GM23338 (cell line): ENCODE results near the gene PDIA4. TPM values are rescaled to one million over a fixed set of nuclear protein-coding genes. Genes with fewer than 3 reads are reported as not detected.

ENCODE experiments used
- ATAC-seq: fragments of 200-7000 bp; cut with Tn5 transposase; 3 replicates; pipeline ENCODE4 v1.9.1; 2020
- DNase-seq: peaks from one replicate; pipeline ENCODE4 v3.0.0-alpha.2; 2015; ENCODE audit warnings: low spot score
- H2AFZ ChIP-seq: fragments of 200-600 bp; sonication (generic); 2 replicates; pipeline ENCODE4 v1.8.0; 2016; ENCODE audit warnings: antibody characterized with exemption, mild to moderate bottlenecking, moderate library complexity
- H3F3A ChIP-seq: fragments of 200-600 bp; sonication (generic); replicated peaks from 2 replicates; pipeline ENCODE4 v1.8.0; 2017; ENCODE audit warnings: antibody characterized with exemption, mixed run types, low read depth
- H3K27ac ChIP-seq: fragments of 200-600 bp; sonication (generic); 2 replicates; pipeline ENCODE4 v1.6.1; 2016; ENCODE audit warnings: low read depth
- H3K27me3 ChIP-seq: fragments of 200-600 bp; sonication (generic); 2 replicates; pipeline ENCODE4 v1.8.0; 2016; ENCODE audit warnings: mild to moderate bottlenecking, mixed run types, moderate library complexity; ENCODE audit not compliant: insufficient read depth
- H3K36me3 ChIP-seq: fragments of 200-600 bp; sonication (generic); 2 replicates; pipeline ENCODE4 v1.8.0; 2016; ENCODE audit warnings: mild to moderate bottlenecking; ENCODE audit not compliant: insufficient read depth
- H3K4me1 ChIP-seq: fragments of 200-600 bp; sonication (generic); 2 replicates; pipeline ENCODE4 v1.8.0; 2016; ENCODE audit warnings: mild to moderate bottlenecking, moderate library complexity; ENCODE audit not compliant: insufficient read depth
- H3K4me2 ChIP-seq: fragments of 200-600 bp; sonication (generic); 2 replicates; pipeline ENCODE4 v1.7.1; 2017; ENCODE audit warnings: mixed run types
- H3K4me3 ChIP-seq: fragments of 200-600 bp; sonication (generic); 2 replicates; pipeline ENCODE4 v1.6.1; 2016; ENCODE audit warnings: mixed run types
- H3K79me2 ChIP-seq: fragments of 200-600 bp; sonication (generic); replicated peaks from 2 replicates; pipeline ENCODE4 v1.8.0; 2017; ENCODE audit warnings: mild to moderate bottlenecking; ENCODE audit not compliant: insufficient read depth
- H3K9me2 ChIP-seq: fragments of 200-600 bp; sonication (generic); 2 replicates; pipeline ENCODE4 v1.8.0; 2017; ENCODE audit not compliant: insufficient read depth
- H4K20me1 ChIP-seq: fragments of 200-600 bp; sonication (generic); replicated peaks from 2 replicates; pipeline ENCODE4 v1.8.0; 2017; ENCODE audit warnings: mild to moderate bottlenecking; ENCODE audit not compliant: insufficient read depth
- H3K27ac Mint-ChIP-seq: 2 replicates; pipeline ENCODE4 v1.8.0; 2020; ENCODE audit warnings: inconsistent platforms, mild to moderate bottlenecking, moderate library complexity, mixed read lengths
- H3K27me3 Mint-ChIP-seq: 3 replicates; pipeline ENCODE4 v1.8.0; 2022; ENCODE audit warnings: low read depth, mild to moderate bottlenecking, moderate library complexity, mixed read lengths, inconsistent platforms; ENCODE audit not compliant: insufficient read depth, poor library complexity
- H3K36me3 Mint-ChIP-seq: 3 replicates; pipeline ENCODE4 v1.8.0; 2021; ENCODE audit warnings: low read depth, mild to moderate bottlenecking, inconsistent platforms, moderate library complexity, mixed read lengths
- H3K4me1 Mint-ChIP-seq: 3 replicates; pipeline ENCODE4 v1.8.0; 2020; ENCODE audit warnings: mild to moderate bottlenecking, inconsistent platforms, mixed read lengths
- H3K4me3 Mint-ChIP-seq: 3 replicates; pipeline ENCODE4 v1.8.0; 2021; ENCODE audit warnings: moderate library complexity, mild to moderate bottlenecking, inconsistent platforms, mixed read lengths
- H3K9me3 Mint-ChIP-seq: 3 replicates; pipeline ENCODE4 v1.8.0; 2020; ENCODE audit warnings: moderate library complexity, mild to moderate bottlenecking, inconsistent platforms, mixed read lengths
- CREB1 ChIP-seq: fragments of 250-450 bp; sonication (Bioruptor Pico); IDR thresholded peaks from 2 replicates; pipeline ENCODE4 v1.5.0; 2020; ENCODE audit warnings: low read depth, mild to moderate bottlenecking, moderate library complexity
- EZH2 ChIP-seq: fragments of 200-600 bp; sonication (generic); IDR thresholded peaks from one replicate; pipeline ENCODE4 v1.8.0; 2017; ENCODE audit warnings: antibody characterized with exemption, mild to moderate bottlenecking, low read depth; ENCODE audit not compliant: unreplicated experiment
- EZH2phosphoT487 ChIP-seq: fragments of 200-600 bp; sonication (generic); IDR thresholded peaks from one replicate; pipeline ENCODE4 v1.8.1; 2018; ENCODE audit warnings: antibody characterized with exemption; ENCODE audit not compliant: unreplicated experiment
- JUNB ChIP-seq: IDR thresholded peaks from one replicate; pipeline ENCODE4 v1.6.1; 2016; ENCODE audit warnings: antibody characterized with exemption; ENCODE audit not compliant: unreplicated experiment
- NANOG ChIP-seq: IDR thresholded peaks from 2 replicates; pipeline ENCODE4 v1.6.1; 2016; ENCODE audit warnings: antibody characterized with exemption, borderline replicate concordance
- POLR2AphosphoS5 ChIP-seq: IDR thresholded peaks from 2 replicates; pipeline ENCODE4 v1.6.1; 2016; ENCODE audit warnings: antibody characterized with exemption, low read depth
- STAT1 ChIP-seq: IDR thresholded peaks from one replicate; pipeline ENCODE4 v1.6.1; 2016; ENCODE audit warnings: antibody characterized with exemption; ENCODE audit not compliant: unreplicated experiment
- ZNF114 ChIP-seq: fragments of 250-450 bp; sonication (Bioruptor Pico); IDR thresholded peaks from 2 replicates; pipeline ENCODE4 v1.5.0; 2020; ENCODE audit warnings: mild to moderate bottlenecking, moderate library complexity
- ZNF331 ChIP-seq: fragments of 250-450 bp; sonication (Bioruptor Pico); IDR thresholded peaks from 2 replicates; pipeline ENCODE4 v1.5.0; 2020; ENCODE audit warnings: low read depth, mild to moderate bottlenecking, moderate library complexity
- polyA plus RNA-seq: library from polyadenylated mRNA; unstranded; fragments of >200 nt; fragmentation: Nextera tagmentation; extraction: Ambion mirVana; gene quantifications from 2 replicates; pipeline ENCODE4 v1.2.1, GENCODE V29; 2016
- total RNA-seq: library from RNA; depleted of rRNA; stranded (reverse); fragments of >200 nt; shearing (Covaris generic); gene quantifications from 2 replicates; pipeline ENCODE4 v1.2.3, GENCODE V29; 2014
- TF ChIP-seq, protein P1 (sequence below): IDR thresholded peaks from 2 replicates; pipeline ENCODE4 v1.6.1; 2016; ENCODE audit warnings: antibody characterized with exemption
- TF ChIP-seq, protein P2 (sequence below): IDR thresholded peaks from one replicate; pipeline ENCODE4 v1.6.1; 2018; ENCODE audit warnings: antibody characterized with exemption; ENCODE audit not compliant: unreplicated experiment
- TF ChIP-seq, protein P3 (sequence below), 2 experiments: fragments of 200-600 bp in 1 of 2; sonication (generic) in 1 of 2; conservative IDR thresholded peaks; 2 replicates each; pipeline versions ENCODE4 v1.5.1 to v1.6.1; 2016 to 2017; ENCODE audit warnings: antibody characterized with exemption in 2 of 2, low read depth in 2 of 2, mild to moderate bottlenecking in 2 of 2, moderate library complexity in 1 of 2
- TF ChIP-seq, protein P4 (sequence below): fragments of 250-450 bp; sonication (Bioruptor Pico); IDR thresholded peaks from 2 replicates; pipeline ENCODE4 v1.5.0; 2020; ENCODE audit warnings: mild to moderate bottlenecking, moderate library complexity

Gene PDIA4
- total and polyA plus RNA-seq, 2 experiments from 2014 or later = 196 to 332 TPM

GRCh38 chr7:149071182-149071635, 42.9 kb upstream of the PDIA4 start:
- Histone ChIP-seq H3K4me2 (0 out of 2 replicates have a peak overlapping the region, but pooled peaks have one; percentile 43), H3K4me3 (no peak overlapping the region), H3K4me1 (no peaks in the 10 kb centered on the region; the same call in 1 of the 2 replicates), H3F3A (peaks cover 43% of the 10 kb centered on the region), H4K20me1 (no peaks in the 10 kb centered on the region; the same call in 1 of the 2 replicates), H2AFZ (no peak overlapping the region), H3K27me3 (no peaks in the 10 kb centered on the region), H3K79me2 (peaks cover 10% of the 10 kb centered on the region), H3K9me2 (no peaks in the 10 kb centered on the region), H3K27ac (0 out of 2 replicates have a peak overlapping the region, but pooled peaks have one; percentile 66), H3K36me3 (peaks cover 31% of the 10 kb centered on the region)
- Mint-ChIP-seq H3K36me3 (peaks cover 51% of the 10 kb centered on the region), H3K27me3 (peaks cover 3% of the 10 kb centered on the region), H3K4me1 (0 out of 3 replicates have a peak, but pooled peaks cover 5% of the 10 kb centered on the region), H3K4me3 (no peak overlapping the region), H3K27ac (no peak overlapping the region), H3K9me3 (no peaks in the 10 kb centered on the region)
- DNase-seq (no peak), ATAC-seq (no peak)
- TF ChIP-seq EZH2phosphoT487 (no peak), CREB1 (no peak), STAT1 (no peak), NANOG (no peak), ZNF114 (CRISPR knock-in tag) (no peak), ZNF331 (CRISPR knock-in tag) (no peak), JUNB (no peak), EZH2 (no peak), POLR2AphosphoS5 (no peak)
- TF ChIP-seq, protein P1, sequence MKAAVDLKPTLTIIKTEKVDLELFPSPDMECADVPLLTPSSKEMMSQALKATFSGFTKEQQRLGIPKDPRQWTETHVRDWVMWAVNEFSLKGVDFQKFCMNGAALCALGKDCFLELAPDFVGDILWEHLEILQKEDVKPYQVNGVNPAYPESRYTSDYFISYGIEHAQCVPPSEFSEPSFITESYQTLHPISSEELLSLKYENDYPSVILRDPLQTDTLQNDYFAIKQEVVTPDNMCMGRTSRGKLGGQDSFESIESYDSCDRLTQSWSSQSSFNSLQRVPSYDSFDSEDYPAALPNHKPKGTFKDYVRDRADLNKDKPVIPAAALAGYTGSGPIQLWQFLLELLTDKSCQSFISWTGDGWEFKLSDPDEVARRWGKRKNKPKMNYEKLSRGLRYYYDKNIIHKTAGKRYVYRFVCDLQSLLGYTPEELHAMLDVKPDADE = no peak; the same call in 1 of the 2 replicates
- TF ChIP-seq, protein P2, sequence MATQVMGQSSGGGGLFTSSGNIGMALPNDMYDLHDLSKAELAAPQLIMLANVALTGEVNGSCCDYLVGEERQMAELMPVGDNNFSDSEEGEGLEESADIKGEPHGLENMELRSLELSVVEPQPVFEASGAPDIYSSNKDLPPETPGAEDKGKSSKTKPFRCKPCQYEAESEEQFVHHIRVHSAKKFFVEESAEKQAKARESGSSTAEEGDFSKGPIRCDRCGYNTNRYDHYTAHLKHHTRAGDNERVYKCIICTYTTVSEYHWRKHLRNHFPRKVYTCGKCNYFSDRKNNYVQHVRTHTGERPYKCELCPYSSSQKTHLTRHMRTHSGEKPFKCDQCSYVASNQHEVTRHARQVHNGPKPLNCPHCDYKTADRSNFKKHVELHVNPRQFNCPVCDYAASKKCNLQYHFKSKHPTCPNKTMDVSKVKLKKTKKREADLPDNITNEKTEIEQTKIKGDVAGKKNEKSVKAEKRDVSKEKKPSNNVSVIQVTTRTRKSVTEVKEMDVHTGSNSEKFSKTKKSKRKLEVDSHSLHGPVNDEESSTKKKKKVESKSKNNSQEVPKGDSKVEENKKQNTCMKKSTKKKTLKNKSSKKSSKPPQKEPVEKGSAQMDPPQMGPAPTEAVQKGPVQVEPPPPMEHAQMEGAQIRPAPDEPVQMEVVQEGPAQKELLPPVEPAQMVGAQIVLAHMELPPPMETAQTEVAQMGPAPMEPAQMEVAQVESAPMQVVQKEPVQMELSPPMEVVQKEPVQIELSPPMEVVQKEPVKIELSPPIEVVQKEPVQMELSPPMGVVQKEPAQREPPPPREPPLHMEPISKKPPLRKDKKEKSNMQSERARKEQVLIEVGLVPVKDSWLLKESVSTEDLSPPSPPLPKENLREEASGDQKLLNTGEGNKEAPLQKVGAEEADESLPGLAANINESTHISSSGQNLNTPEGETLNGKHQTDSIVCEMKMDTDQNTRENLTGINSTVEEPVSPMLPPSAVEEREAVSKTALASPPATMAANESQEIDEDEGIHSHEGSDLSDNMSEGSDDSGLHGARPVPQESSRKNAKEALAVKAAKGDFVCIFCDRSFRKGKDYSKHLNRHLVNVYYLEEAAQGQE = no peak
- TF ChIP-seq, protein P3, sequence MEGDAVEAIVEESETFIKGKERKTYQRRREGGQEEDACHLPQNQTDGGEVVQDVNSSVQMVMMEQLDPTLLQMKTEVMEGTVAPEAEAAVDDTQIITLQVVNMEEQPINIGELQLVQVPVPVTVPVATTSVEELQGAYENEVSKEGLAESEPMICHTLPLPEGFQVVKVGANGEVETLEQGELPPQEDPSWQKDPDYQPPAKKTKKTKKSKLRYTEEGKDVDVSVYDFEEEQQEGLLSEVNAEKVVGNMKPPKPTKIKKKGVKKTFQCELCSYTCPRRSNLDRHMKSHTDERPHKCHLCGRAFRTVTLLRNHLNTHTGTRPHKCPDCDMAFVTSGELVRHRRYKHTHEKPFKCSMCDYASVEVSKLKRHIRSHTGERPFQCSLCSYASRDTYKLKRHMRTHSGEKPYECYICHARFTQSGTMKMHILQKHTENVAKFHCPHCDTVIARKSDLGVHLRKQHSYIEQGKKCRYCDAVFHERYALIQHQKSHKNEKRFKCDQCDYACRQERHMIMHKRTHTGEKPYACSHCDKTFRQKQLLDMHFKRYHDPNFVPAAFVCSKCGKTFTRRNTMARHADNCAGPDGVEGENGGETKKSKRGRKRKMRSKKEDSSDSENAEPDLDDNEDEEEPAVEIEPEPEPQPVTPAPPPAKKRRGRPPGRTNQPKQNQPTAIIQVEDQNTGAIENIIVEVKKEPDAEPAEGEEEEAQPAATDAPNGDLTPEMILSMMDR (conservative IDR thresholded peaks at IDR 0.05; ENCODE audit: low read depth in 2 of 2) = no peak
- TF ChIP-seq, protein P4, sequence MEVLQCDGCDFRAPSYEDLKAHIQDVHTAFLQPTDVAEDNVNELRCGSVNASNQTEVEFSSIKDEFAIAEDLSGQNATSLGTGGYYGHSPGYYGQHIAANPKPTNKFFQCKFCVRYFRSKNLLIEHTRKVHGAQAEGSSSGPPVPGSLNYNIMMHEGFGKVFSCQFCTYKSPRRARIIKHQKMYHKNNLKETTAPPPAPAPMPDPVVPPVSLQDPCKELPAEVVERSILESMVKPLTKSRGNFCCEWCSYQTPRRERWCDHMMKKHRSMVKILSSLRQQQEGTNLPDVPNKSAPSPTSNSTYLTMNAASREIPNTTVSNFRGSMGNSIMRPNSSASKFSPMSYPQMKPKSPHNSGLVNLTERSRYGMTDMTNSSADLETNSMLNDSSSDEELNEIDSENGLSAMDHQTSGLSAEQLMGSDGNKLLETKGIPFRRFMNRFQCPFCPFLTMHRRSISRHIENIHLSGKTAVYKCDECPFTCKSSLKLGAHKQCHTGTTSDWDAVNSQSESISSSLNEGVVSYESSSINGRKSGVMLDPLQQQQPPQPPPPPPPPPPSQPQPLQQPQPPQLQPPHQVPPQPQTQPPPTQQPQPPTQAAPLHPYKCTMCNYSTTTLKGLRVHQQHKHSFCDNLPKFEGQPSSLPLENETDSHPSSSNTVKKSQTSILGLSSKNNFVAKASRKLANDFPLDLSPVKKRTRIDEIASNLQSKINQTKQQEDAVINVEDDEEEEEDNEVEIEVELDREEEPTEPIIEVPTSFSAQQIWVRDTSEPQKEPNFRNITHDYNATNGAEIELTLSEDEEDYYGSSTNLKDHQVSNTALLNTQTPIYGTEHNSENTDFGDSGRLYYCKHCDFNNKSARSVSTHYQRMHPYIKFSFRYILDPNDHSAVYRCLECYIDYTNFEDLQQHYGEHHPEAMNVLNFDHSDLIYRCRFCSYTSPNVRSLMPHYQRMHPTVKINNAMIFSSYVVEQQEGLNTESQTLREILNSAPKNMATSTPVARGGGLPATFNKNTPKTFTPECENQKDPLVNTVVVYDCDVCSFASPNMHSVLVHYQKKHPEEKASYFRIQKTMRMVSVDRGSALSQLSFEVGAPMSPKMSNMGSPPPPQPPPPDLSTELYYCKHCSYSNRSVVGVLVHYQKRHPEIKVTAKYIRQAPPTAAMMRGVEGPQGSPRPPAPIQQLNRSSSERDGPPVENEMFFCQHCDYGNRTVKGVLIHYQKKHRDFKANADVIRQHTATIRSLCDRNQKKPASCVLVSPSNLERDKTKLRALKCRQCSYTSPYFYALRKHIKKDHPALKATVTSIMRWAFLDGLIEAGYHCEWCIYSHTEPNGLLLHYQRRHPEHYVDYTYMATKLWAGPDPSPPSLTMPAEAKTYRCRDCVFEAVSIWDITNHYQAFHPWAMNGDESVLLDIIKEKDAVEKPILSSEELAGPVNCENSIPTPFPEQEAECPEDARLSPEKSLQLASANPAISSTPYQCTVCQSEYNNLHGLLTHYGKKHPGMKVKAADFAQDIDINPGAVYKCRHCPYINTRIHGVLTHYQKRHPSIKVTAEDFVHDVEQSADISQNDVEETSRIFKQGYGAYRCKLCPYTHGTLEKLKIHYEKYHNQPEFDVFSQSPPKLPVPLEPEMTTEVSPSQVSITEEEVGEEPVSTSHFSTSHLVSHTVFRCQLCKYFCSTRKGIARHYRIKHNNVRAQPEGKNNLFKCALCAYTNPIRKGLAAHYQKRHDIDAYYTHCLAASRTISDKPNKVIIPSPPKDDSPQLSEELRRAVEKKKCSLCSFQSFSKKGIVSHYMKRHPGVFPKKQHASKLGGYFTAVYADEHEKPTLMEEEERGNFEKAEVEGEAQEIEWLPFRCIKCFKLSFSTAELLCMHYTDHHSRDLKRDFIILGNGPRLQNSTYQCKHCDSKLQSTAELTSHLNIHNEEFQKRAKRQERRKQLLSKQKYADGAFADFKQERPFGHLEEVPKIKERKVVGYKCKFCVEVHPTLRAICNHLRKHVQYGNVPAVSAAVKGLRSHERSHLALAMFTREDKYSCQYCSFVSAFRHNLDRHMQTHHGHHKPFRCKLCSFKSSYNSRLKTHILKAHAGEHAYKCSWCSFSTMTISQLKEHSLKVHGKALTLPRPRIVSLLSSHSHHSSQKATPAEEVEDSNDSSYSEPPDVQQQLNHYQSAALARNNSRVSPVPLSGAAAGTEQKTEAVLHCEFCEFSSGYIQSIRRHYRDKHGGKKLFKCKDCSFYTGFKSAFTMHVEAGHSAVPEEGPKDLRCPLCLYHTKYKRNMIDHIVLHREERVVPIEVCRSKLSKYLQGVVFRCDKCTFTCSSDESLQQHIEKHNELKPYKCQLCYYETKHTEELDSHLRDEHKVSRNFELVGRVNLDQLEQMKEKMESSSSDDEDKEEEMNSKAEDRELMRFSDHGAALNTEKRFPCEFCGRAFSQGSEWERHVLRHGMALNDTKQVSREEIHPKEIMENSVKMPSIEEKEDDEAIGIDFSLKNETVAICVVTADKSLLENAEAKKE = no peak
